D341Med (cell line): ENCODE measurements around the gene CD55.

Source experiments
- DNase-seq: peaks from one replicate; pipeline ENCODE4 v3.0.0; 2012; ENCODE audit warnings: low spot score

Gene CD55

DNA sequence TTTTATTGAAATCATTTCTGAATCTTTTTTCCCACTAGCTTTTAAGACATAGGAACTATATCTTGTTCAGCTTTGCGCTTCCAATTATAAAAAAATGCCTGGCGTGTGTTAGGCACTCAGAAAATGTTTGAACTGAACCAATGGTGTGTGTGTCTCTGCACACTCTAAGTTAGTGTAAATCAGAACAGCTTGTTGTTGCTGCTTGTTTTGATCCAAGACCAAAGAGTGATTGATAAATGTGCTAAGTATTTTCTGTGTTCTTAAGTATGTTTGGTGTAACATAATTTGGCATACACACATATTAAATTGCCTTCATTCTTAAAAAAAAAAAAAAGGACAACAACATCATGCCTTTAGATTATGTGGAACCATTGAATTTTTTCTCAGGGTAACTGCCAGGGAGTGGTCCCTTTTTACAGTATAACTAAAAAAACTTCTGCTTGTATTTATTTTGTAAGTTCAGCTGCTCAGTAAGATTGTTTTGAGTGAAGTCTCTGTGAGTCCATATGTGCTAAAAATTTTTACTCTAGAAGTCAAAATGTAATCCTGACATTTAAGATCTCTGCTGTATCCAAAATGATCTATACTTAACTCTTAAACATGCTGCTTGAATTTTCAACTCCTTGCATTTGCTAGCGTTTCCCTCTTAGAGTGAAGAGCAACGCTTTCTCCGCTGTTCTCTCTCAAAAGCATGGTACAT lies 8.7 kb downstream of the CD55 start:
- no peak for DNase-seq

DNA sequence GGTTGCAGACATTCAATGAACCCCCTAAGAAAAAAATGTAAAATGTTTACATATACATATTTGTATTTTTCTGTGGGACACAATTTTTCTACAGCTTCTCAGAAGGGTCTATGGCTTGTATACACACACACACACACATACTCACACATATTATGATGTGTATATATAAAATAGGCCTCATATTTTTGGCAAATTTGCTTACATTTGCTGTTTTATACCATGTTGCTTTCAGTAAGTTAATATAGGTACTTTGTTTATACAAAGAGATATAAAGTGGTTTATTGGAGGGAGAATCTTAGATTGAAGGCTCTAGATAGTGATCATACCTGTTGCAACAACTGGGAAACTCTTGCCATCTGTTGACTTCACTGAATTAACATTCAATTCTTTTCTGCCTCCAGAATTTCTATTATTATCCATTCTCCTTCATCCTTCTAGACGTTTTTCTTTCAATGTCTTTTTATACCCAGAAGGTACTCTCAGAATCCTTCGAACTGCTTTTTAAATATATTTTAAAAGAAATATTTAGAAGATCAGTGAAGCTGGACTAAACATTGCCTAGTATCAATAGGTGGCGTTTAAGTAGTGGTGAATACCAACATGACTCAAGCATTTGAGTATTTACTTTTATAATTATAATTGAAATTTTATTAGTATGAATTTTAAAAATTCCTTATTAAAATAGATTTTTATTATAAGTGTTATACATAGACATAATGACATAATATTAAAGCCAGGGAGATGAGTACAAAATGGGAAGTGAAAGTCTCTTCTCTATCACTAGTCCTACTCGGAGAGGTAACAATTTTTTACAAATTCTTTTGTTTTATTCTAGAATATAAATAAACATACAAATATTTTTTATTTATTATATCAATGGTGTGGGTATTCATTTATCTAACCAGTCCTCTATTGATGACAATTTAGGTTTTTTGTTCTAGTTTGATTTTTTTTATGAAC lies 10.2 kb downstream of the CD55 start:
- DNase-seq = no peak

DNA sequence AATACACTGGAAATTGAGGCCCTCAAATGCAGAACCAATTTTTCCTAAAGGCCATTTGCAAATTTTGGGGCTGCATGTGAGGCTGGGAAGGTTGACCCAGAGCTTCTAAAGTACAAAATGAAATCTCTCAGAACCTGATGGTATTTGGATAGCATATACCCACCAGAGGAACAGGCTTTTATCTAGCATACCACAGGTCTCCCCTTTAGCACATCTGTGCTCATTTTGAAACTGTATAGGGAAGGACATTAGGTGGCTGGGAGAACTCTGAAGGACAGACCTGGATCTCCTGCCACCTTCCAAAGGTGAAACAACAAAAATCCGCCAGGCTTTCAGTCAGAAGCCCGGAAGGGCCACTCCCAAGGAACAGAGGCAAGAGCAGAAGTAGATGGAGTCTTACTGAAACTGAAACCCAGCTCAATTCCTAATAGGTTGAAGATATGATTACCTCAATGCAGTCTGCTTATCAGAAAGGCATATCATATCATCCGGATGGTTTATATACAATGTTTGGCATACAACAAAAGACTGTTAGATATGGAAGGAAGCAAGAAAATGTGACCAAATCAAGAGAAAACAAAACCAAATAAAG lies 11.6 kb downstream of the CD55 start:
- DNase-seq = no peak

DNA sequence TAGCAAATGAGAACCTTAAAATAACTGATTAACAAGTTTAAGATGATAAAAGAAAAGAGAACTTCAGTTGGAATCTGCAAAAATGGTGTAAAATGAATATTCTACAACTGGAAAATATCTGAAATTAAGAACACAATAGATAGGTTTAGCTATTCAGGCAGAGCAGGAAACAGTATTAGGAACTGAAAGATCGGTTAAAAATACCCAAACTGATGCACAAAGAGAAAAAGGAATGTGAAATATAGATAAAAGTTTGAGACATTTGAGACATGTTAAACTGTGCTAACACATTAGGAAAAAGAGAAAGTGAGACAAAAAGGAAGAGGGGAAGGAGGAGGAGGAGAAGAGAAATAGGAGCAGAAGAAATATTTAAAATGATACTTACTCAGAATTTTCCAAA lies 12.1 kb downstream of the CD55 start:
- no peak for DNase-seq

DNA sequence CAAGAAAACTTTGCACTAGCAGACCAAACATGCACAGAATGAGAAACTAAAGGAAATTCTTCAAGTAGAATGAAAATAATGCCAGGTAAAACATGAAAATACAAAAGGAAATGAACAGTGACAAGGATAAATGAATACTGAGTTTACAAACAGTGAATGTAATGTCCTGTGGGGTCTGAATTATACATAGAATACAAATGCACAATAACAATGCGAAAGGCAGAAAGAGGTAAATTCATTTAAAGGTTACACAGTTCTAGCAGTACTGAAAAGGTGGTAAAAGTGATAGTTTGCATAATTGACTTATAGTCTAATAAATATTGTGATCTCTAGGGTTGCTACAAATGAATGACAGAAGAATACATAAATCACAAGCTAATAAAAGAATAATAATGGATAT lies 12.9 kb downstream of the CD55 start:
- DNase-seq = no peak

DNA sequence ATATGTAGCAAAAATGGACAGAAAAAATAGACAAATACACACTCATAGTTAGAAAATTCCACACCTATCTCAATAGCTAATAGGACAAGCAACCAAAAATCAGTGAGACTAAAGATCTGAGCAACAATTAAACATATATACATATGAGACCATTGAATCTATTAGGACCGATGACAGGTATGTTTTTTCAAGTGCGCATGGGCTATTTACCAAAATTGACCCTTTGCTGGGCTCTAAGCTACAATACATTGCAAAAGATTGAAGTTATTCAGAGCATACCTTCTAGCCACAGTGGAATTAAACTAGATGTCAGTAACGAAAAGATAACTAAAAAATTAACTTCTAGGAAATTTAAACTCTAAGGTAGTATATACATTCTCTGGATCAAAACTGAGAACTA lies 13.7 kb downstream of the CD55 start:
- DNase-seq = no peak

DNA sequence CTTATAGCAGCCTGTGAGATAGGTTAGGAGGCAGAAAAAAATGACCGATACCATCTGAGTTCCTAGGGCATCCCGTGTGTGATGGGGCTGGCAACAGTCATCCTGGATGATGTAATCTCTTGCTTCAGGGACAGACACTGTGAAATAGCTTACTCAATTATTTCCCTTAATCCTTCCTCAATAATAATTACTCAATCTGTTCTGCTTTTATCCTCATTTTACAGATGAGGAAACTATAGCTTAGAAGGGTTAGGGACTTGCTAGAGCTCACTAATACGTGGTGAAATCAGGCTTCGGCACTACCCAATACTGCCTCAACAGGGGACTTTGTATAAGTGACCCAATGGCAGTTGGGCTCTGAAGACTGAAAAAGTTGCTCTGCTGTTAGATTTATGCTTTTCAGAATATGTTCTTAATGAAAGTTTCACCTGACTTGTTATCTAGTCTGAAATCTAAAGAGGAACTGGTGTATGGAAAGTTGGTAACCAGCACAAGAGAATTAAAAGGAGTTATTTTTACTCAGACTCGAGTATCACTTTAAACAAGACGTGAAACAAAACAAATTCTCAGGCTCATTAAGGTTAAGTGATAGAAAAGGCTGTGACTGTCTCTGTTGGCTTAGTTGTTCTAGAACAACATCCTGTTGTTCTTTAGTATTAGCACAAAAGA lies 14.4 kb downstream of the CD55 start:
- DNase-seq = peak; percentile 47

DNA sequence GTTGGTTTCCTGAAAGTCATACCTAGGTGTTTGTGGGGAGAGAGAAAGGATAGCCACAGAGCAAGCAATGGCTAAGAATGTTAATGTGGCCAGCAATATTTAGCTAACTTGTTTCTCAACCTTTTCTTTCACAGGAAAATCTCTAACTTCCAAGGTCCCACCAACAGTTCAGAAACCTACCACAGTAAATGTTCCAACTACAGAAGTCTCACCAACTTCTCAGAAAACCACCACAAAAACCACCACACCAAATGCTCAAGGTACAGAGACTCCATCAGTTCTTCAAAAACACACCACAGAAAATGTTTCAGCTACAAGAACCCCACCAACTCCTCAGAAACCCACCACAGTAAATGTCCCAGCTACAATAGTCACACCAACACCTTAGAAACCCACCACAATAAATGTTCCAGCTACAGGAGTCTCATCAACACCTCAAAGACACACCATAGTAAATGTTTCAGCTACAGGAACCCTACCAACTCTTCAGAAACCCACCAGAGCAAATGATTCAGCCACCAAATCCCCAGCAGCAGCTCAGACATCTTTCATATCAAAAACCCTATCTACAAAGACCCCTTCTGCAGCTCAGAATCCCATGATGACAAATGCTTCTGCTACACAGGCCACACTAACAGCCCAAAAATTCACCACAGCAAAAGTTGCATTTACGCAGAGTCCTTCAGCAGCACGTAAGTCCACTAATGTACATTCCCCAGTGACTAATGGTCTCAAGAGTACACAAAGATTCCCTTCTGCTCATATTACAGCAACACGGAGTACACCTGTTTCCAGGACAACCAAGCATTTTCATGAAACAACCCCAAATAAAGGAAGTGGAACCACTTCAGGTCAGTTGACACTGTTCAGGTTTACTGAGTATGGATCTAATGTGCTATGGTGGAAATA lies 15.3 kb downstream of the CD55 start:
- no peak for DNase-seq

DNA sequence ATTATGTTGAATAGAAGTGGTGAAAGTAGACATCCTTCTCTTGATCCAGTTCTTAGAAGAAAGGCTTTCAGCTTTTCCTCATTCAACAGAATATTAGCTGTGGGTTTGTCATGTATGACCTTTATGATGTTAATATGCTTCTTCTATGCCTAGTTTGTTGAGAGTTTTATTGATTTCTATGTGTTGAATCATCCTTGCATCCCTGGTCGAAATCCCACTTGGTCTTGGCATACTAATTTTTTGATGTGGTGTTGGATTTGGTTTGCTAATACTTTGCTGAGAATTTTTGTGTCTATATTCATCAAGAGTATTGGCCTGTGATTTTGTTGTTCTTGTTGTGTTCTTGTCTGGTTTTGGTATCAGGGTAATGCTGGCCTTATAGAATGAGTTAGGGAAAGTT lies 20.9 kb downstream of the CD55 start:
- no peak for DNase-seq

DNA sequence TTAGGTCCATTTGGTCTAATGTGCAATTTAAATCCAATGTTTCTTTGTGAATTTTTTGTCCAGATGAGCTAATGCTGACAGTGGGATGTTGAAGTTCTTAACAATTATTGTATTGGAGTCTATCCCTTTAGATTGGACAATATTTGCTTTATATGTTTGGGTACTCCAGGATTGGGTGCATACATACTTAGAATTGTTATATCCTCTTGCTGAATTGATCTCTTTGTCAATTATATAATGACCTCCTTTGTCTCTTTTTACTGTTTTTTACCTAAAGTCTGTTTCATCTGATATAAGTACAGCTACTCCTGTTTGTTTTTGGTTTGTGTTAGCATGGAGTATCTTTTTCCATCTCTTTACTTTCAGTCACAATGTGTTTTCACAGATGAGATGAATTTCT lies 22.2 kb downstream of the CD55 start:
- no peak for DNase-seq

DNA sequence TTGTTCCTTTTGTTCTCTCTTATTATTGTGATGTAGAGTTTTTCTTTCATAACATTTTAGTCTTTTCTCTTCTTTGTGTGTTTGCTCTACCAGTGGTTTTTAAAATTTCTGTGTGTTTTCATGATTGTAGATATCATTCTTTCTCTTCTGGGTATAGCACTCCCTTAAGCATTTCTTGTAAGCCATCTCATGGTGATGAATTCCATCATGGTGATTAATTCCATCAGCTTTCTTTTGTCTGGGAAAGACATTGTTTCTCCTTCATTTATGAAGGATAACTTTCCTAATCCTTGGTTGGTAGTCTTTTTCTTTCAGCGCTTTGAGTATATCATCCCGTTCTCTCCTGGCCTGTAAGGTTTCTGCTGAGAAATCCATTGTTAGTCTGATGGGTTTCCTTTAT lies 22.7 kb downstream of the CD55 start:
- DNase-seq = no peak

DNA sequence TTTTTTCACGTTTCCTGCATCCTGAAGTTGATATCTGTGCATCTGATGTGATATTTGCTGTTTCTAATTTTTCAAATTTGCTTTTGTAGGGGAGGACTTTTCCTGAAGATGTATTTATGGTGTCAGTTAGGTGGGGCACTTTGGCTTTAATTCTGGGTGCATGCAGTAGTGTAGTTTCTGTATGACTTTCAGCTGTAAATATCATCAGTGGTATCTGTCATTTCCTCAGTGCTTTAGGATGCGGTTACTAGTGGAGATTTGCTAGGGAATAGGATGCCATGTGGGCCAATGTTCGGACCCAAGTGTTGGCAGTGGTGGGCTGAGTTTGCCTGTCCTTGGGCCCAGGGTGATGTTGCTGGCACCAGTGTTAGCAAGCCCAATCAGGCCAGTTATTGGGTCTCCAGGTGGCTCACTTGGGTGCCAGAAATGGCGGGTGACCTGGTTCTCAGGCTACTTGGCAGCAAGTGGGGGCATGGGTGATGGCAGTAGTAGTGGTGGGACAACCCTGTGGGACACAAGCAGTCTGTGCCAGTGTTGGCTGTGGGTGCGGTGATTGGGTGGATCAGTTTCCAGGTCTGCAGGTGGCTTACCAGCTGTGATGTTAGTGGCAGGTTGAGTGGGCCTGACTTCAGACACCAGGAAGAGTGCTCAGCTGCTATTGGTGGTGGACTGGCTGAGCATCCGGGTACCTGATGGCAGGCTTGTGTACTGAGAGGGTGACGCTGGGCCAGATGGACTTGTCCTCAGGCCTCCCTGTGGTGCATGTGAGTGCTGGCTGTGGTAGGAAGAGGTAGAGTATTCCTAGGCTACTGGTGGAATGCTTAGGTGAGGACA lies 24.4 kb downstream of the CD55 start:
- no peak for DNase-seq

DNA sequence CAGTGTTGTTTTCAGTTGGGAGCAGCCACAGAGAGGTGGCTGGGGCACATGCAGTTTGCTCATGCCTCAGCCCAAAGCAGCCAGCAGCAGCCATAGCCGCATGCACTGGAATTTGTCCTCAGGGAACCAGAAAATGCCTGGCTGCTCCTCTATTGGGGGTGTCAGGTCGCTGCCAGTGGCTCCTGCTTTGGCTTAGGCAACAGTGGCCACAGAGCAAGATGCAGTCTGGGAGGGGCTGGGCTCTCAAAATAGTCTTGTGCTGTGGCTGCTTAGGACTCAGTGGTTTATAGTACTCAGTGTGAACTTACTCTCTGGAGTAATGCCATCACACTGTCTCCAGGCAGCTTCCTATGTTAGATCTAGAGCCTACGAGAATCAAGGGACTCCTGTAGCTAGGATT lies 25.0 kb downstream of the CD55 start:
- DNase-seq = no peak

DNA sequence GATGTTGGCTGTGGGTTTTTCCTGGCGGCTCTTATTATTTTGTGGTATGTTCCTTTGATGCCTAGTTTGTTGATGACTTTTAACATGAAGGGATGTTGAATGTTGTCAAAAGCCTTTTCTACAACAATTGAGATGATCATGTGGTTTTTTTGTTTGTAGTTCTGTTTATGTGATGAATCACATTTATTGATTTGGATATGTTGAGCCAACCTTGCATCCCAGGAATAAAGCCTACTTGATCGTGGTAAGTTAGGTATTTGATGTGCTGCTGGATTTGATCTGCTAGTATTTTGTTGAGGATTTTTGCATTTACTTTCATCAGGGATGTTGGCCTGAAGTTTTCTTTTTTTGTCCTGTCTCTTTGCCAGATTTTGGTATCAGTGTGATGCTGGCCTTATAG lies 28.5 kb downstream of the CD55 start:
- DNase-seq = no peak

DNA sequence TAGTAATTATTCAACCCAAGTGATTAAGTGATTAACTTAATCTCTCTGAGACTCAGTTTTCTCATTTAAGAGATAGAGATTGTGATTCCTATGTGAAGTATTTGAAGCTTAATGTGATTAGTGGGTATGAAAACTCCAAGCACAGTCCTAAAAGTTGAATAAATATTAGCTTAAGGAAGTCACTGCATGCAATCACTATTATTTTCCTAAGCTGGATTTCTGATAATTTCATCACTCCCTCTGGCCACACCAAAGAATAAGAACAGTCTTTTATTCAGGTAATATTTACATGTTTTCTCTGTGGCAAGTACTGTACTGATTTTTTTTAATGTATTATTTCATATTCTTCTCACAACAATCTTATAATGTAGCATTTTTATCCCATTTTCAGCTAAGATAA lies 31.1 kb downstream of the CD55 start:
- no peak for DNase-seq

DNA sequence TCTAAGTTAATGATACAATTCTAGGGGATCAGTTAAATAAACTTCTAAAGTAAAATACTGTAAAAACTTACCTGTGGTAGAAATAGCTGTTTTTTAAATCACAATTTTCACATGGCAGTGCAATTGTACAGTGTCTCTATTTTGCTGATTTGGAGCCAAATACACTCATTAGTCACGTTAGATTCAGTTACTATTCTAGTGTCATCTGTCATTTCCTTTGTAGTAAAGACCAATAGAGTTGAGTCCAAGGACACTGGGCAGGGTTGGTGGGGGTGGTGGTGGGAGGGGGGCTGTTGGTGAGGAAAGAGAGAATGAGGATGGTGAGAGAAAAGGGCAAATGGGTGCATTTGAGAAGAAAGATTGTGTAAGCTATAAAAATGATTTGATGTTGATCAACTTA lies 33.6 kb downstream of the CD55 start:
- DNase-seq = no peak

DNA sequence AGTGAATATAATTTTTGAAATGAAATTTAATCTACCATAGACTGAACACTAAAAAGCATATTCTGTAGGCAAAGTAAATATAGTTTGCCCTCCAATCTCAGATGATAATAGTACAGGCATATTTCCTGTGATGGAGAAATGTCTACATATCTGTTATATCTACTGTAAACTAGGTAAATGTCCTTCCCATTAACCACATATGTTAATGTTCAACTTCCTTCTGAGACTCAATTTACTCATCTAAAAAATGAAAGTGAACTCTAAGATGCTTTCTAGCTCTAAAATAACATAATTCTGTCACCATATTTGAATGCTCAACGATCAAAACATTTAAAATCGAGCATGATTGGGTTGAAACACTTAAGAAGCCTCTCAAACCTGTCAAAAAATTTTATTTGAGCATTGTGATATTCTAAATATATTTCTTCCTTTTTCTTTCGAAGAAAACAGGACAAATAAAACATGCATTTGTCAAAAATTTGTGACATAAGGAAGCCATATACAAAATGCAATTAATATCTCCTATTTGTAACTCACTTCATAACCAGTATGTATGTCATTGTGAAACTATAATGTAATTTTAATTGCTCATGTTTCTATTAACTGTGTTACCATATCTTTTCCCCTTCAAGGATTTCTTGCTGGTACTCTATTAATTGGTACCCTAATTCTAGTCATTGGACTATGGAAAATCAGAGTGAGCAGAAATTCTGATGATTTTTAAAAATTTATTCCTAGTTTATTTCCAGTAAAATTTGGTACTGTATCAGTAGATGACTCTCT lies 34.2 kb downstream of the CD55 start:
- no peak for DNase-seq

DNA sequence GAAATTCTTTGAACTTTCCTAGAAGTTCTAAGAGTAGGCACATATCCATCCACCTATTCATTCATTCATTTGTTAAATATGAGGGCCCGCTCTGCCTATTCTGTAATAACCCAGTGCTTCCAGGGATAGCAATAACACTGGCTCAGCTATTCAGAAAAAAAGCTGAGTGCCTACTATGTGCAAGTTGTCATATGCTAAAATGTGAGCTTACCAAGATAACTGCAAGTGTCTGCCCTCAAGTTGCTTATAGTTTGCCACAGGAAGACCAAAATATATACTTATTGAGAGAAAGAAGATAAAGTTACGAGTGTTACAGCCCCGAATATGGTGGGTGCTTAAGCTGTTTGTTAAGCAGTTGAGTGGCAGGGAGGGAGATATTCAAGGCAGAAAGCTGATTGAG lies 39.6 kb downstream of the CD55 start:
- DNase-seq = no peak

DNA sequence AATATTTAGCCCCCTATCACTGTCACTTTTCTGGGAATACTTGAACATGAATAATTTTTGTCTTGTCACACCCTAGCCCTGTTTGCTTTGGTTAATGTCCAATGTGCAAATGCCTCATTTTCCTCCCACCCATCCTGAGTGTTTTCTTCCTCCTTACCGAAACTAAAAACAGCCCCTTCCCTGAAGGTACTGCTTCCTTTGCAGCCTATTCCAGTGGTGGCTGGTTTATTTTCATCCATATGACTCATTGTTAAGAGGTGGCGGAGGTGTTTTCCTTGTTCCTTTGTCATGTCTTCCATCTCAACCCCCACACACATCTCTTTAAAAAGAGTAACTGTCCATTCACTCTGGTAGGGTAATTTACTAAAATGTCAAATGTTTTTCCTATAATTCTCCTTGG lies 40.4 kb downstream of the CD55 start:
- DNase-seq = no peak
